GM19023 (cell line): Measurements from ENCODE around the gene ABCA6.

Source experiments
- ATAC-seq: cut with Tn5 transposase; IDR thresholded peaks from one replicate; pipeline ENCODE4 v1.9.1; 2021; ENCODE audit warnings: mild to moderate bottlenecking, moderate library complexity; ENCODE audit not compliant: unreplicated experiment

Gene ABCA6

GRCh38 chr17:69142175-69142802 lies 594 bp upstream of the ABCA6 start:
- ATAC-seq, result no peak

DNA sequence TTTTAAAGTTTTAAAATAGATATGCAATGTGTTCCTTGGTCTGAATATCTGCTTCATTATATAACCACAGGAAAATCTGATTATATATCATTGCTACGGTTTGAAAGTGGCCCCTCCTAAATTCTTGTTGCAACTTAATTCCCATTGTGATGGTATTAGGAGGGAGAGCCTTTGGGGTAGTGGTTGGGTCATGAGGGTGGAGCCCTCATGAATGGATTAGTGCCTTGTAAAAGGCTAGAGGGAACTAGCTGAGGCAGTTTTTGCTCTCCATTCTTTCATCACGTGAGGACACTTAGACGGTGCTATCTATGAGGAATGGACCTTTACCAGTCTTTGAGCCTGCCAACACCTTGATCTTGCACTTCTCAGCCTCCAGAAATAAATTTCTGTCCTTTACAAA lies 7.6 kb downstream of the ABCA6 start:
- ATAC-seq, result no peak

DNA sequence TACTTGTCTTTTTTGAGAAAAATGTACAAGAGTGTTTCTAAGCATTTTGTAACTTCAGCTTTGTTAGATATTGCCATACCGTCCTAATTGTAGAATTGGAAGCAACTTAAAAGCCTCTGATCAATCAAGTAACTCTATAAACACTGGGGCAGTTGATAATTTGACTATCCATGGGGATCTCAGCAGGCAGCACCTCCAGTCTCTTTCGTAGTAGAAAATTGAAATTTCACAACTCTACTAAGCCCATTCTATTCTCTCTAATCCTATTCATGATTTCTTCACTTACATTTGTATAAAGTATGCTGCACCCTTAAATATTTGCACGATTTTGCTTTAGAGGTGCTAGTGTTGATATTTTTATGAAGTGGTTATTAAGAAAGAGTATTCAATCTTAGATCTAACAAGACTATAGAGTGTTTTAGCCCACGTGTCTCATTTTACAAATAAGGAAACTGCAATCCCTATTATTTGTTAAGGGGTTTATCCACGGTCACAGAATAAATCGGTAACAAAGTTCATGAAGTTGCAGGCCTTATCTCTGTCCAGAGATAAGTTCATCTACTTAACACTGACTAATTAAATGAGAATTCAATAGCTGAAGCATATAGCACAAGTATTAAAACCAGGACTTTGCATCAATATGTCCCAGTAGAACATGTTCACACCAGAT lies 10.9 kb downstream of the ABCA6 start:
- no peak for ATAC-seq

- no peak for ATAC-seq
These were observed 18.1 kb downstream of the ABCA6 start for GRCh38 chr17:69123626-69124025.

GRCh38 chr17:69122065-69122464 lies 19.6 kb downstream of the ABCA6 start:
- no peak for ATAC-seq

DNA sequence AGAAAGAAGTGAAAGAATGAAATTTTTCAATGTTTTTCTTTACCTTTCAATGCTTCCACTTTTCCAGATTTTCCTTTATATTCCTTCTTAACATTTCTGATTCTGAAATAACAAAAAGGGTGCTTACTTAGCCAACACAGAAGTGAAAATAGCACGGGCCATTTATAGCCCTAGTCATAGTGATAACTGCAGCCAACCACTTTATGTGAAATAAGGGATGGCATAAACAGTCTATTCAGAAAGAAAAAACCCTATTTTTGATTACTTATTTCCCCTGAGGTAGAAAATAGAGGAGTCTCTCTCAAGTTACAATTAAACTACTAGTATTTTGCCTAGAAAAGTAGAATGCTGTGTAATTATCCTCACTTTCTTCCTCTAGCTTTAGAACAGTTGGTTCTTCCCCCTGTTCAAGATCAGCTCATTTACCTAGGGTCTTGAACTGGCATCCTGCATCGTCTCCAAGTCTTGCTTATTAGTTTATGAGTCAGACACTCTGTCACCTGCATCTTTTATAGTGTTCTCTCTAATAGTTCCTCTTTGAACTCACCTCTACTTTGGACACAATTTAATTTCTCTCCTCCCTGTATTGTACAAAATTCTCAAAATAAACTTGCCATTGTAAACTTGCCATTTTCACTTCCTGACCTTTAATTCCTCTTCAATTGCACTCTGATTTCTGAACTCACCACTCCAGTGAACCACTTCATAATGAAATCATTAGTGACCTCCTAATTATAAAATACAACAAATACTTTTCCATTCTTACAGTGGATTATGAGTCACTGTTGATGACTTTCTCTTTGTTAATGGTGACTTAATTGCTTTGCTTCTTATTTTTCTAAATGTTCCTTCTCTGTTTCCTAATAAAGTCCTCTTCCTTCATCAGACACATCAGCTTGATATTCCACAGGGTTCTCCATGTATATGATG lies 23.6 kb downstream of the ABCA6 start:
- ATAC-seq, result no peak

- ATAC-seq, result no peak
These were observed 29.9 kb downstream of the ABCA6 start for GRCh38 chr17:69111794-69112193.

- no peak for ATAC-seq
These were observed 35.6 kb downstream of the ABCA6 start for GRCh38 chr17:69105907-69106730.

GRCh38 chr17:69103557-69104233 lies 38.0 kb downstream of the ABCA6 start:
- no peak for ATAC-seq

- ATAC-seq, result no peak
These were observed 43.1 kb downstream of the ABCA6 start for GRCh38 chr17:69098625-69099024.

GRCh38 chr17:69096541-69096940 lies 45.2 kb downstream of the ABCA6 start:
- ATAC-seq, result no peak

DNA sequence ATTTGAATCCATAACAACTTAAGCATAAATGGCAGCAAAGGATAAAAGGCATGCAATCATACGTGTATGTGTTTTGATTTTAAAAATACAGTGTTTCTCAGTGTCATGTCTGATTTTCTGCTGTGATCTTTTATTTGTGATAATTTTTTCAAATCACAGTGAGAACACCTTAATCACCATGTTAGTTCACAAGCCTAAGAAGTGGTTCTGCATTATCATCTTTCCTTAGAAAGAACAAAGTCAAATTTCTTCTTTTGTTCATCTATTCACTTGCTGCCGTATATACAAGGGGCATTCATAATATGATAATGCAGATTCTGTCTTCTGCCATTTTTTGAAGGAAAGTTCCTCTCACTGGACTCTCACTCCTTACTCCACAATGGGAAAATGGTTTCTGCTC lies 47.7 kb downstream of the ABCA6 start:
- no peak for ATAC-seq

- ATAC-seq, result no peak
These were observed 48.4 kb downstream of the ABCA6 start for GRCh38 chr17:69093279-69093789.

DNA sequence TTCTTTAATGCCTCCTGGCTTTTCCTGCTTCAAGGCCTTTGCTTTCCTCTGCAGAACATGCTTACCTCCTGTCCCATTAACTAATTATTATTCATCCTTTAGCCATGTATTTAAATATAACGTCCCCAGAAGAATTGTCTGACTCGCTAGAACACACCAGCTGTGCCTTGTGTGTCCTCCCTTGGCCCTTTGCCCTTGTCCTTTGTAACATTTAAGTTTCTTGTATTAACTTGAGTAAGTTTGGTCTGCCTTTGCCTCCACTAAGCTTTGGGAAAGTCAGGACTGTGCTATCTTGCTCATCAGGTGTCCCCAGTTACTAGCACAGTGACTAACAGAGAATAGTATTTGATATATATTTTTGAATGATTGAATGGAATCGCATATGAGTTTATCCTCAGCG lies 51.3 kb downstream of the ABCA6 start:
- ATAC-seq, result no peak

GRCh38 chr17:69088643-69089200 lies 53.0 kb downstream of the ABCA6 start:
- no peak for ATAC-seq

- no peak for ATAC-seq
These were observed 55.1 kb downstream of the ABCA6 start for GRCh38 chr17:69086641-69087040.

DNA sequence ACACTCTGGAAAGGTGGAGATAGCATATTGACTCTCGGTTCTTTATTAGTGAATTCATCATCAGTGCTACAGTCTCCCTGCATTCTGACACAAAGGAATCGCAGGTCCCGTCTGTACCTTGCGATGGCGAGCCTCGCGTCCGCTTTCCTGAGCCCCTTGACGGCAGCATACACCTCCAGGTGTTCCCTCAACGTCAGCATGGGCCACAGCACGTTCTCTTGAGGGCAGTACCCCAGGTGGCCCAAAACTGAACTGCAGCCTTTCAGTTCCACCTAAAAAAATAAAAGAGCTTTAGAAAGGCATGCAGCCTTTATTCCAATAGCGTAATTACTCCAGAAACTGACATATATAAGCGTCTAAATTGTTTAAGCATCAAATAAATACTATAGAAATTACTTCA lies 56.8 kb downstream of the ABCA6 start:
- ATAC-seq, result no peak

GRCh38 chr17:69082696-69083095 lies 59.0 kb downstream of the ABCA6 start:
- ATAC-seq, result no peak

GRCh38 chr17:69078864-69079263 lies 62.8 kb downstream of the ABCA6 start:
- no peak for ATAC-seq

GRCh38 chr17:69075823-69076222 lies 65.9 kb downstream of the ABCA6 start:
- ATAC-seq, result no peak
